Measurements from ENCODE around the gene ANKRD29.

GRCh38 chr18:23682045-23682444 is 19.3 kb upstream of the ANKRD29 start:
- no peak for TF ChIP-seq POLR2AphosphoS5 (IDR thresholded peaks at IDR 0.05; ENCODE audit: low read depth)
- TF ChIP-seq GABPA (IDR thresholded peaks at IDR 0.05; ENCODE audit: low read depth) = no peak
- no peak for TF ChIP-seq CTCF (IDR thresholded peaks at IDR 0.05; ENCODE audit: insufficient read depth, low read length)
- TF ChIP-seq, protein P1, sequence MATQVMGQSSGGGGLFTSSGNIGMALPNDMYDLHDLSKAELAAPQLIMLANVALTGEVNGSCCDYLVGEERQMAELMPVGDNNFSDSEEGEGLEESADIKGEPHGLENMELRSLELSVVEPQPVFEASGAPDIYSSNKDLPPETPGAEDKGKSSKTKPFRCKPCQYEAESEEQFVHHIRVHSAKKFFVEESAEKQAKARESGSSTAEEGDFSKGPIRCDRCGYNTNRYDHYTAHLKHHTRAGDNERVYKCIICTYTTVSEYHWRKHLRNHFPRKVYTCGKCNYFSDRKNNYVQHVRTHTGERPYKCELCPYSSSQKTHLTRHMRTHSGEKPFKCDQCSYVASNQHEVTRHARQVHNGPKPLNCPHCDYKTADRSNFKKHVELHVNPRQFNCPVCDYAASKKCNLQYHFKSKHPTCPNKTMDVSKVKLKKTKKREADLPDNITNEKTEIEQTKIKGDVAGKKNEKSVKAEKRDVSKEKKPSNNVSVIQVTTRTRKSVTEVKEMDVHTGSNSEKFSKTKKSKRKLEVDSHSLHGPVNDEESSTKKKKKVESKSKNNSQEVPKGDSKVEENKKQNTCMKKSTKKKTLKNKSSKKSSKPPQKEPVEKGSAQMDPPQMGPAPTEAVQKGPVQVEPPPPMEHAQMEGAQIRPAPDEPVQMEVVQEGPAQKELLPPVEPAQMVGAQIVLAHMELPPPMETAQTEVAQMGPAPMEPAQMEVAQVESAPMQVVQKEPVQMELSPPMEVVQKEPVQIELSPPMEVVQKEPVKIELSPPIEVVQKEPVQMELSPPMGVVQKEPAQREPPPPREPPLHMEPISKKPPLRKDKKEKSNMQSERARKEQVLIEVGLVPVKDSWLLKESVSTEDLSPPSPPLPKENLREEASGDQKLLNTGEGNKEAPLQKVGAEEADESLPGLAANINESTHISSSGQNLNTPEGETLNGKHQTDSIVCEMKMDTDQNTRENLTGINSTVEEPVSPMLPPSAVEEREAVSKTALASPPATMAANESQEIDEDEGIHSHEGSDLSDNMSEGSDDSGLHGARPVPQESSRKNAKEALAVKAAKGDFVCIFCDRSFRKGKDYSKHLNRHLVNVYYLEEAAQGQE (IDR thresholded peaks at IDR 0.05; ENCODE audit: insufficient replicate concordance, low read depth) = no peak

Data from HL-60 (cell line).